Mammary epithelial cell (primary cell): ENCODE measurements around the gene P2RY13.

Experiments used
- CTCF ChIP-seq, 2 donors: IDR thresholded peaks in 1 of 2; conservative IDR thresholded peaks in 1 of 2; 2 replicates each; pipeline ENCODE4 v1.5.1; 2011 to 2012; ENCODE audit warnings: inconsistent platforms in 2 of 2, low read length in 2 of 2, mild to moderate bottlenecking in 2 of 2, control low read depth in 1 of 2, low read depth in 1 of 2; ENCODE audit not compliant: insufficient read depth in 1 of 2; ENCODE audit errors: extremely low read depth in 1 of 2
- EZH2 ChIP-seq: IDR thresholded peaks from 2 replicates; pipeline ENCODE4 v1.6.1; 2012; ENCODE audit warnings: low read length, inconsistent platforms, borderline replicate concordance

- TF ChIP-seq CTCF (conservative IDR thresholded peaks at IDR 0.05 in 1 of 2, IDR thresholded peaks at IDR 0.05 in 1 of 2; ENCODE audit: extremely low read depth in 1 of 2, insufficient read depth in 1 of 2, low read depth in 1 of 2, low read length in 2 of 2), result no peak
- no peak for TF ChIP-seq EZH2
These were observed at the start of gene P2RY13 for GRCh38 chr3:151329363-151329762.
